Stromal cell of bone marrow (primary cell): ENCODE results near the gene NOTCH3.

ENCODE experiments used
- DNase-seq: peaks from one replicate; pipeline ENCODE4 v3.0.0-alpha.2; 2012; ENCODE audit warnings: low read depth

The NOTCH3 gene

DNA sequence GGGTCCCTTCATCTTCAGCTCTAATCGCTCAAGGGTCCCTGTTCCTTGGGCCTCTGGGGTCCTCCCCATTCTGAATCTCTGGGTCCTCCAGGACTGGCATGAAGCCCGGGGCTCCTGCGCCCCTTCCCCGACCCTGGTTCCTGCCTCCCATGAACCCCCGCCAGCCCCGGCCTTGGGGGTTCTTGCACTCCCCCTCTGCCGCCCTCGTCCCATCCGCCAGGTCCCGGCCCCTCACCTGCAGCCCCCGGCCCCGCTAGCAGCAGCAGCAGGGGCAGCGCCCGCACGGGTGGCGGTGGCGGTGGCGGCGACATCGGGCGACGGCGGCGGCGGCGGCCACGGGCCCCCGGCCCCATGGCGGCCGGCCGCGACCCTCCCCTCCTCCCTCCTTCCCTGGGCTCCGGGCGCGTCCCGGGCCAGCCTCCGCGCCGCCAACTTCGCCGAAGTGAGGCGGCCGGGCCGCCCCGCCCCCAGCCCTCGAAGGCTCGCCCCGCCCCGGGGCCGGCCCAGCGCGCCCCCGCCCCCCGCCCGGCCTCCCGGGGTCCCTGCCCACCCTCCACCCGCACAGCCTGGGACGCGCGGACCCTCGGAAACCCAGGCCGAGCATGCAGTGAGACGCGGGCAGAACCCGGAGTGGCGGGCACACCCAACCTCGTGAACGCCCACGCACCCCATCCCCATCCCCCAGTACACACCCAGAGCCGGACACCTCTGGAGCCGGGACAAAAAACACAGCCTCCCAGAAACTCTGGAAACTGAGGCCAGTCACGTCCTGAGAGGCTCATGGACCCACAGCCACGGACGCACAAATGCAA is at the start of gene NOTCH3:
NOTCH3 (minus strand) TSS at position 443 of the 812 bp plus-strand sequence; CDS start at position 353, 90 bp downstream.
- no peak for DNase-seq

DNA sequence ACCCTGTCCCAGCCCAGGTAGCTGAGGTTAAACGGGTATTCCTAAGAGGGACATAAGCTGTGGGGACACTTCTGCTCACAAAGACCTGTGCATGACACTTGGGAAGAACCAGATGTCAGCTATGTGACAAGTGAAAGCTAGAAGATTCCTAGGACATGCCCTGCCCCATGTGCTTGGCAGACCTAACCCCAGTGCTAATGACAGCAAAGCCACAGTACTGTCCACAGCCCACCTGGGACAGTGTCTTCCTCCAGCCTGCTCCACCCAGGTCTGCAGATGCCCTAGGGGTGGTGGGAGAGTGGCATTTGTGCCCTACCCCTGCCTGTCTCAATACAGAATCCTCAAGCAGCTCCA is 49.8 kb upstream of the NOTCH3 start:
- DNase-seq = no peak

DNA sequence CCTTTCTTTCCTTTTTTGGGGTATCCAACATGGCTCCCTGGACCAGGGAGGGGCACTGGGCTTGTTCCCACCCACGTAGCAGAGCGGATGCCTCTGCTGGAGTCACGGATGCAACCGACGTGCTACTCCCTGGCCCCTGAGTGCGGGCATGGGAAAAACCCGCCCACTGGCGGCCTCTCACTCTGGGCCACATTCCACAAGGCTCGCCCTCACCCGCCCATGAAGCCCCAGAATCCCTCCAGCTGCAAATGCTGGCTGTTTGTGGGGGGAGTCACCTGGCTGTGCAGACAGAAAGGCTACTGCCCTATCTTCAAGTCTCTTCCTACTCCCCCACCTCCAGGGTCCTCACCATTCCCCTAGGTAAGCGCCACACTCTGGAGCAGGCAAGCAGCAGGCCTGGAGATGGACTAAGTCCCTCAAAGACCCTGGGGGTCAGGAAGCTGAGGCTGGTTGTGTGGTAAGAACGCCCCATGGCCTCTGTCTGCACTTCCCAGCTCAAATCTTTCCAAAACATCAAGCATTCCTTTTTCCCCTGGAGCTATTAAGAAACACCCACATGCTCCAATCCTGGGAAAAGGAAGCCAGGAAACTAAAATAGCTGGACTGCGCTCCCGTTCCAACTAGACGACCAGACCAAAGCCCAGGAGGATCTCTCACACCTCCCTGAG is 49.3 kb upstream of the NOTCH3 start:
- peak; percentile 87 for DNase-seq

DNA sequence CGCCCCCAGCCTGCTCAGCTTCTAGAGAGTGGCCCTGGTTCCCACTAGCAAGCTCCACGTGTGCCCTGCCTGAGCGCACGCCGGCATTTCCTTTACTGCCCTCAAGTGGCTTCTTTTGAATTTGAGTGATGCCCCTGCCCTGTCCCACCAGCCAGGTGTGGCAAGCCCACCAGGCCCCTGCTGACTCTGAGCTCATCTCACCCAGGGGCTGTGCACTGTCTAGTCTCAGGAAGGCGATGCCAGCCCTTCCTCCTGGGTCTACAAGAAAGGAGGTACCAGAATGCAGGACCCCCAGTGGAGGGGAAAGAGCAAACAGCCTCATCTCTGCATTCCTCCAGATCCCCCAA is 48.7 kb upstream of the NOTCH3 start:
- no peak for DNase-seq

DNA sequence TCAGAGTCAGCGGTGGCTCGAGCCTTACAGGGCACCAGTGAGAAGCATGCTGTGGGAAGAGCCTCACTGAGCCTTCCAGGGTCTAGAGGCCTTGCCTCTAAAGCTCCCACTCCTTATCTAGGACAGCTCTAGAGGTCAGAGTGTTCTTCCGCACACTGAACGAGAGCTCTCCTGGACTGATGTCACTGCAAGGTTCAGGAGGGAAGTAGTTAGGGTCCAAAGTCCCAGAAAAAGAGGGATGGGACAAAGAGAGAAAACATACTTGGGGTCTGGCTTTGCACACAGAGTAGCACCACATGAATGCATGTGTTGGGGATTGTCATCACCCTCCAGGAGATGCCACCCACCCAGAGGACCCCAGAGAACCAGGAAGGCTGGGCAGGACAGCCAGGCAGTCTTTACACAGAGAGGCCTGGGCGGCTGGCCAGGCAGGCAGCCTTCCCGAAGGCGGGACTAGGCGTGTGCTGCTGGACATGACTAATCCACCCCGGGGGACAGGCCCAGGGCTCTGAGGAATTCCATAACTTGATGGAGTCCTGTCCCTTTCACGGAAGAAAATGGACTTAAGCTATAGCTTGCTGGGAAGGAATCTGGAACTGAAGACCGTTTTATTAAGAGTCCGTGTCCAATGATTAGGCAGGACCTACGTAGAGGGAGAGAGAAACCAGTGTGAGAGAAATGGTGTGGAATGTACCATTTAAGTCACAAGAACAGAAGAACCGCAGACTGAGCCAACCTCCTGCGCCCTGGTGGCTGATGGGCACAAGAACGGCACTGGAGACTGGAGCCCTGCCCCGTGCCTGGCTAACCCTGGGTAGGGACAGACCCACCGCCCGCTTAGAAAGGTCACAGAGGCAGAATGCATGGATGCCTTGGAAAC is 48.1 kb upstream of the NOTCH3 start:
- DNase-seq = peak; percentile 91

DNA sequence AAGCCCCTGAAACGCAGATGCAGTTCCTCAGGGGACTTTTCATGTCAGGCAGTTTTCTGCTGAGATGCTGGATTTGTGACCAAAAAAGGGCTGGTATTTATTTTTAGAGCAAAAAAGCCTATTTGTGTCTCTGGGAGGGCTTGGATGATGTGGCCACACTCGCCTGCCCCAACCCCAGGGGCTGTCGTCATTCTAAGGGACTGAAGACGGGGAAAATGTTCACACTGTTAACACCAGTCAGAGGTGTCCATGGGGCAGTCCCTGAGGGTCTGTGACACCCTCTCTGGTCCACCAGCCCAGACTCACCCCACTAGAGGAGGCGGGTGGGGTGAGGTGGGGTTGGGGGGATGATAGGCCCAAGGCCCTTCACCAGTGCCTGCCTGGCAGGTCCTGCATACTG is 47.3 kb upstream of the NOTCH3 start:
- no peak for DNase-seq

DNA sequence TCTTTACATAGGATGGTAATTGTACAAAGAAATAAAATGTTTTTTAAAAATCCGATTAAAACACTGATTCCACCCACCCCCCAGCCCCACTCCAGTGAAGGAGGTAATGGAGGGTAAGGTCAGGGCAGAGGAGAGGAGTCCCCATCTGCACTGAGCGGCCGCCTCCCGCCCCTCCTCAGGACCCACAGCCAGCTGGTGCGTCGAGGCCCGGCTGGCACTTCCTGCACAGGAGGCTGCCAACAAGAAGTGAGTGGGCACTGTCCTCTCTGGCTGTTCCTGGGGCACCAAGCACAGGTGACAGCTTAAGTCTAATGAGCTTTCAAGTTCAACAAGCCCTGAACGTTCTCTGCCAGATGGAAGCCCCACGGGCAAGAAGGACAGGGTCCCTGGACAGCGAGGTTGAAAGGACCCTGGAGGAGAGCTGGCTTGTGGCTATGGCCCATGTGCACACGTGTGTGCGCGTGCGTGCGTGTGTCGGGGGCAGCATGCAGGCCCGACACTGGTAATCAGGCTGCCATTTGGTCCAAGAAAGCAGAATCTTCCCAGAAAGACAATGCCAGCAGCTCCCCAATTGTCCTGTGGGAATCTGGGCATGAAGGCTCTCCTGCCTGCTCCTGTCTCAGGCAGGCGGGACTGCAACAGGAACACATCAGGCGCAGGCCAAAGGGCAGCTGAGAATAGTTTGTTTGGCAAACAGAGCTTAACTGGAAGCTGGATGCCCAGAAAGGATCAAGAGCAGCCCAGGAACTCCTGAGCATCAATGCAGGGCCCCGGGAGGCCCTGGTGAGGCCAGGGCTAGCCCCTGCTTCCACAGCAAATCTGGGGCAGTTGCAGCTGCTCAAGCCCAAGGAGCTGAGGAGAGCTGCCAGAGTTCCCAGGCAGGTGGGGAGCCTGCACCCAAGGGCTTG is 46.6 kb upstream of the NOTCH3 start:
- DNase-seq = no peak

DNA sequence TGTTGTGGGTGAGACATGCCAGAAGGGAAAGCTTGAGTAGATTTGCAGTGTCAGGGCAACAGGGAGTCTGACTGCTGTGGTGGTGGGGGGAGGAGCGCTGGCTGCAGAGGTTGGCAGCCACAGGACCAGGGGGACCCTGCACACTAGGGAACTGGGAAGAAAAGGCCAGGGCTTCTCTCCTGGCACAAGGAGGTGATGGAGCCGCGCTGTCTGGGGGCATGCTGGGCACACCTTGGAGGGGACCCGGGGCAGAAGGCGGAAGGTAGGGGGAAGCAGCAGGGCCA is 45.3 kb upstream of the NOTCH3 start:
- DNase-seq = no peak

DNA sequence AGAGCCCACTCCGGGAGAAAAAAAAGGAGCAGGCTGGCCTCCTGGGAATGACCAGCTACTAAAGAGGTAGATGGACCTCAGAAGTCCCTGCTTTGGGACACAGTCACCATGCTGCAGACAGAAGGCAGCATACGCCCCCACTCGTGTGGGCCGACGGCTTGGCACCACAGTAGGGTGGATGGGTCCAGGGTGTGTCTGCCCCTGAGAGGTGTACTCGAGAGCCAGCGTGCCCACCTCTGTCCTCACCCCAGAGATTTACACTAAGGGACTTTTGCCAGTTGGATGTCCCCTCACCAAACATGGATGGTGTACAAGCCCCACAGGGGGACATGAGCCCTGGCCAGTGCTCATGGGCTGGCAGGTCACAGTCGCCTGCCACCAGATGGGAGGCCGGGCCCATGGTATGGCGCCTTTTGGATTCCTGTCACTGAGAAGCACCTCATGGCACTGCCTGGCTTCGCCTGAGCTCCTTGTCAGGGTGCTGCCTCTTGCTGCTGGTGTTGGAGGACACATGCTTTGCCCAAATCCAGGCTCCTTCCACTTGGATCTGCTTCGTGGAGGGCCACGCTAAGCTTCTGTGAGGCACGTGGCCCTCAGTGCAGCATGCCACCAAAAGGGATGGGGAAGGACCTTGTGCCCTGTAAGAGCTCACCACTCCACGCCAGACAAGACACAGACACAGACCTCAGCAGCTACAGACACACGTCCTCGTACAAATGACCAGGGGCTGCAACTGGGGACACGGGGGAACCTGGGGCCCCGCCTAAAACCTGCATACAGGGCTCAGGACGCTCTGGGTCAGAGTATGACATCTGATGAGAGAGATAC is 44.8 kb upstream of the NOTCH3 start:
- DNase-seq = no peak

DNA sequence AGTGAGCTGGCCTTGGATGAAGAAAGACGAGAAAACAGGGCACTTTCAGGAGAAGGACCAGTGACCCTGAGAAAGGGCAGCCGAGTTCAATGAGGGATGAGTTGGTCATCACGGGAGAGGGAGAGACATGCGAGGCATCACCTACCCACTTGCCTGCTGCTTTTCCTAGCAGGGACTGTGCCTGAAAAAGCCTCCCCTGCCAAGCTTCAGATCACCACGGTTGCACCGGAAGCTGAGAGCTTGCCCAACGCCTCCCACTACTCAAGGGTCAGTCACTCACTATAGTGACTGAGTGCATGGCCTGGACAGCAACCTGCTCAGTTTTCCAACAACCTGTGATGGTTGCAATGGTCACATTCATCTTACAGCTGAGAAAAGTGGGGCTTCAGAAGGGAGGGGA is 44.0 kb upstream of the NOTCH3 start:
- DNase-seq = no peak

DNA sequence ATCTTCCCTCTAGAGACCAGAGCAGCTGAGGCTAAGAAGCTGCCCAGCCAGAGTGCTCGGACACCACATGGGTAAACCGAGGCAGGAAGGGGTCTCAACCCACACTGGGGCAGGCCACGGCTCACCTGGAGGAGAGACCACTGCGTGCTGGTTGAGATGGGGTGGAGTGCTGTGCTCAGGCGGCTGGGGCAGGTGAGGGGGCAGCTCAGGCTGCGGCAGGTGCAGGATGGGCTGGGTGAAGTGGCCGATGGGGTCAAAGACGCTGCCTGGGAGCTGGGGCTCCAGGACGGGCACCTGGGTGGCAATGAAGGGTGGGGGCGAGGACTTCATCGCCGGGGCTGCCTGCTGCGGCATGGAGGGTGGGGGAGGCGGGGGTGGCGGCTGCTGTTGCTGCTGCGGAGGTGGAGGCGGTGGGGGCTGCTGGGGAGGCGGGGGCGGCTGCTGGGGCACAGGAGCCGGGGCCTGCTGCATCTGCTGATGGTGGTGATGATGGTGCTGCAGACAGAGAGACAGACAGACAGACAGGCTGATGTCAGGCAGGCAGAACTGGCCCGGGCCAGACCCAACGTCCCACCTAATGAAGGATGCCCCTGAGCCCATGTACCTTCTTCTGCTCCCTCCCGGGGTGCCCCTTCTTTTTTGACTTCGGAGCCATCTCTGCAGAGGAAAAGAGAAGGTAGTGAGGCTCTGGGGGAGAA is 43.5 kb upstream of the NOTCH3 start:
- no peak for DNase-seq

DNA sequence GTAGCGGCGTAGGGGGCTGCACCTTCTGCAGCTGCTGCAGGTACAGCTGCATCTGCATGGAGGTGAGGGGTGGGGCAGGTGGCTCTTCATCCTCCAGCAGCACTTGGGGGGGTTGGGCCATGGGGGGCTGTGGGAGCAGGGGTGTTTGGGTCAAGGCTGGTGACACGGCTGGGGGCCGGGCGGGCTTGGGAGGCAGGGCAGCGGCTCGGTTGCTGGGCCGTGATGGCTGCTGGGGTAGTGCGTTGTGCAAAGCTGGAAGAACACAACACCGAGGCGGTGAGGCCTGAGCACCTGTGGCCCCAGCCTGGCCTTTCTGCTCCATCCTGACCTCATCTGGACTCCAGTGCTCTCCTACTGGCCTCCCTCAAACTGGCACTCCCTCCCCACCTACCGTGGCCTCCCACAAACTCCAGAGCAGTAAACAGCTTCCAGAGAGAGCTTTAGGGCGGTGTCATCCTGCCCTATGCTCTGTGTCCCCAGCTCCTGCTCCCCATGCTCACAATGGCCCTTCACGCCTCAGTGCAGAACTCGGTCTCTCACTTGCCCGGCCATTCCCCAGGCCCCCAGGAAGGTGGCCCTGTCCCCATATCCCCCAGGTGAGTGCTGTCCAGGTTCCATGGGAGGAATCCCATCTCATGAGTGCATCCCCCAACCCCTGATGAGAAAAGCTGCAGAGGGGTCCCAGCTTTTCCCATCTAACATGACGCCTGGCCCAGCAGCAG is 42.6 kb upstream of the NOTCH3 start:
- DNase-seq = no peak

DNA sequence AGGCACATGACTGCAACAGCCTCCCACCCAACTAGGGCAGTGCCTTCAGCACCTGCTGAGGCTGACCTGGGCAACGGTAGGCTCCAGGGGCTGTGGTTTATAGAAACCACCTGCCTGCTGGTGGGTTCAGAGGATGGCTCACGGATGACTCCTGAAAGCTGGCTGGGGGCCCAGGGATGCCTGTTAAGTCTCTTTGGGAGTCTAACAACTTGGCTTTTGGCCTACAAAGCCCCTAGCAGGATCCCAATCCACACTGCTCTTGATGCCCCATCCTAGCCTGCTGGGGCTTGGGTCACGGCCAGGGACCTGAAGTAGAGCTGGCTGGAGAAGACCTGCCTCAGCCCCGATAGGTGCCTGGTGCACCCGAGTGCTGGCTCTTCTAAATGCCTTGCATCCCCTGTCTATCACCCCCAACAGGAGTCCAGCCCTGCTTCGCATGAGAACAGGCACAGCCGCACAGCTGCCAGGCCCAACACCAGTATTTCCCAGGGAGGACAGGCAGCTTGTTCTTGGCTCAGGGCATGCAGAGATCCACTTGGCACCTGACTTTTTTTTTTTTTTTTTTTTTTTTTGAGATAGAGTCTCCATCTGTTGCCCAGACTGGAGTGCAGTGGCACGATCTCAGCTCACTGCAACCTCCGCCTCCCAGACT is 40.6 kb upstream of the NOTCH3 start:
- no peak for DNase-seq

DNA sequence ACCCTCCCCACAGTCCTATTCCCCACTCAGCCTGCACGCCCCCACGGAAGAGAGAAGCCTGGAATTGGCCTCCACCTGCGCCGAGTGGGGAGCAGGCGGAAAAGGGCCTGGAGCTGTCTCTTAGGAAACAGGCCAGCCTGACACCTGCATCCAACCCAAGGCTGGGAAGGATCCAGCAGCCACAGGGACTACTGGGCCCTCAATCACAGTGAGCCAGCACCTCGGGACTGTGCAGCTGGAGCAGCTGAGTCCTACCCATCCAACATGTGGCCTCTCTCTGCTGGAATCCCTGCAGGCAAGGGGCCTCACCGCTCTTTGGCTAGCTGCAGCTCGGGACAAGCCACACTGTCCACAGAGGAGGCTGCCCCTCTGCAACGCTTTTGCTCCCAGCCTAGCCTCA is 39.7 kb upstream of the NOTCH3 start:
- DNase-seq = no peak

DNA sequence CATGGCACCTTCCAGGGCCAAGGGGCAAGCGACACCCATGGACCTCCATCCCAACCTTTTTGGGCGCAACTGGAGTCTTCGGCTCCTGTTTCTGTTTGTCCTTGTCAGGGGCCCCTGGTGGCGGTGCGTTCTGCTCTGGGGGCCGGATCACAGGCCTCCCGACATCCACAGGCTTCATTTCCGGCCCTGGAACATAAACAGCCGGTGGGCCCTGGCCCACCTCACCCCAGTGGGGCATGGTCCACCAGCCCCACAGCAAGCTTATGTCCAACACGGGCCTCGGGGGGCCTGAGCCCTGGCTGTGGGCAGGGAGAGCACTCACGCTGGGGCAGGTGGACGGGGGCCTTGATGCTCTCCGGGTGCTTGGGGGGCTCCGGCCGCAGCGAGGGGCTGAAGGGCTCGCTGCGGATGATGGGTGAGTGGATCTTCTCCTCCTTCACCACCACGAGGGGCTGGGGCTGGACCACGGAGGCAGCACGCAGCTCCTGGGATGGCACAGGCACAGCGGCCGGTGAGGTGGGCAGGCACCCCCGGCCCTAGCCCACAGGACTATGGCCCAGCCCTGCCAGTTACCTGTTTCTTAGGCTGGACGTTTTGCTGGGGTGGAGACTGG is 38.6 kb upstream of the NOTCH3 start:
- DNase-seq = no peak

DNA sequence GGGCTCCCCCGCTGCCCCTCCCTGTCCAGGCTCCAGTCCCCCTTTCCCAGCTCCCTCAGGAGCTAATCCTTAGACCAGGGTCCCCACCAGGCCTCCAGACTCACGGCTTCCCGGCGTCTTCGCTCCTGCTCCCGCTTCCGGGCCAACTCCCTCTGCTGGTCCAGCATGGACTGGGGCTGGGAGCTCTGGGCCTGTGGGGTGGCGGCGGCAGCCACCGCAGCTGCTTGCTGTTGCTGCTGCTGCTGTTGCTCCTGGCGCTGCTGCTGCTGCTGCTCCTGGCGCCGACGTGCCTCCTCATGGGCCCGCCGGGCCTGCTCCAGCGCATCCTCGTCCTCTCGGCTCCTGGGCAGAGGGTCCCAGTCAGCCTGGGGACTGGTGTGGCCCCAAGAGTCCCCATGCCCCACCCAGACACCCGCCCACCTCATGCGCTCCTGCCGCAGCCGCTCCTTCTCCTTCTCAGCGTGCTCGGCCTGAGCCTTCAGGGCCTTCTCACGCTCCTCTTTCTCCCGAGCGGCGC is 37.9 kb upstream of the NOTCH3 start:
- no peak for DNase-seq

DNA sequence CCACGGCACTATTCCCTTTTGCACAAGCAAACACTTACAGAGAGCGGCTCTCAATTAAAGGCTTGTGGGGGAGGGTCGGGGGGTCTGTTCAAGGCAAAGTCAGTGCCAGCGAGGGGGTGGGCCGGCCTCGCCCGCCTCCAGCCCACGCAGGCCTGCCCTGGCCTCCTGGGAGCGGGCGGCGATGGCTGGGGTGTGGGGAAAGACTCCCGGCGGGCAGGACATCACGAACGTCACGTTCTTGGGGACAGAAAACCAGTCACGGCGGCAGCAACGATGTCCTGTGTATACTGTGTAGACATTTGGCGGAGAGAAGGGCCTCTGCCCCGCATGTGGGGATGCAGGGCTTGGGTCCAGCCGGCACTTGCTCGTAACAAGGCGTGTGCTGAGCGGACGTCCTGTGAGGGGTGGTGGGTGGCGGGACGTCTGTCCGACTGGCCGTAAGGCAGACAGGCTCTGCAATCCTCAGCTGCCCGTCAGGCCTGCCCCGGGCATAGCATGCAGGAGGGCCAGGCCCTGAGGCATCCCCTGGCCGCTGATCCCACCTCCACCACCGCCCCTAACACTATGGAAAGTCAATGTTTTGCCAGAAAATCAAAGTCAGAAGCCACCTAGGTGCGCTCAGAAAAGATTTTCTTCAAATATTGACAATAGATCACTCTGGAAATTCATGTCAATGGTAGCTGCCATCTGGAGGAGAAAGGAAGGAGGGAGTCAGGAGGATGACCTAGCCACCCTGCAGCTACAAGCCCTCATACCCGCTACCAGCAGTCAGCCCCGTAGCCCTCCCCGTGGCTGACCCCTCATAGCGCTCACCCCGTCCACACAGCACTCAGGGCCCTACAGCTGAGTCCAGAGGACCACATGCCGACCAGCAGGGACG is 37.2 kb upstream of the NOTCH3 start:
- DNase-seq = no peak

DNA sequence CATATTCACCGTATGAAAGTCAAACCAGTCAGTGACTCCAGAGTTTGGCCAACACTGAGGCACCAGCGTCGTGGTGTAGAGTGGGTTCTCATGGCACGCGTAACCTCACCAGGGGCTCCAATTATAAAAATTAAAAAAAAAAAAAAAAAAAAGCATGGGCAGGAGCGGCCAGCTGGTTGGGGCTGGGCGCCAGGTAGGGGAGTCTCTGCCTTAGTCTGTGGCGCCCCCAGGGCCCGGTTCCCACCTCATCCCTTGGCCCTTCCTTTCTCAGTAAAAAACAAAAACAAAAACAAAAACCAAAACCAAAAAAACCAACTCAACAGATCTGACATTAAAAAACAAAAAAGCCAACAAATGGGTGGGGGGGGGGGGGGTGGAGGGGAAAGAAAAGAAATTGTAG is 36.1 kb upstream of the NOTCH3 start:
- DNase-seq = no peak
